ENCODE measurements around the gene C11orf97.

DNA sequence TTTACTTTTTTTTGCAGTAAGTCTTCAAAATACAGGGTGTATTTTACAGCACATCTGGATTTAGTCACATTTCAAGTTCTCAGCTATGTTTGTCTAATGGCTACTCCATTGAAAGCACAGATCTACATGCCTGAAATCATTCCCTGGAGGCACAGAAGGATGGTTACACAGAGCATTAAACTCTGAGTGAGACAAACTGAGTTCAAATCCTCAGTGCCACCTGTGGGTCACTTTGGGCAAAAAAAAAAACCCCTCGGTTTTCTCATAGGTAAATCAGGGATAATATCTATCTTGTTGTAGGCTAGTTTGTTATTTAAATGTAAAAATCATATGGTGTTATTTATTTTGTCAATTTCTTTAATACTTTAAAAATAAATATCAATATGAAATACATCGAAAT lies 10.7 kb upstream of the C11orf97 start:
- TF ChIP-seq GATA2 (IDR thresholded peaks at IDR 0.05; ENCODE audit: low read depth, low read length): no peak
- TF ChIP-seq GATA3 (IDR thresholded peaks at IDR 0.05; ENCODE audit: low read depth, low read length): no peak
